BE2C (cell line): ENCODE data around the gene EIF3A.
"Not testable (repeated sequence)": the region's sequence is repeated elsewhere in the genome, so short reads cannot be mapped to it uniquely, and the experiment has no call there.

Source experiments
- DNase-seq: peaks from one replicate; pipeline ENCODE4 v3.0.0-alpha.2; 2020
- H3K27me3 ChIP-seq: fragments of 250-450 bp; sonication (Bioruptor Pico); 2 replicates; pipeline ENCODE4 v1.5.1; 2020; ENCODE audit warnings: mild to moderate bottlenecking
- H3K36me3 ChIP-seq: fragments of 250-450 bp; sonication (Bioruptor Pico); 2 replicates; pipeline ENCODE4 v1.5.1; 2020; ENCODE audit warnings: mild to moderate bottlenecking
- H3K4me1 ChIP-seq: fragments of 250-450 bp; sonication (Bioruptor Pico); 2 replicates; pipeline ENCODE4 v1.5.1; 2020
- H3K4me3 ChIP-seq: 2 replicates; pipeline ENCODE4 v1.5.1; 2011; ENCODE audit warnings: low read depth, low read length
- H3K9me3 ChIP-seq: fragments of 250-450 bp; sonication (Bioruptor Pico); 2 replicates; pipeline ENCODE4 v1.5.1; 2020
- CTCF ChIP-seq: IDR thresholded peaks from 2 replicates; pipeline ENCODE4 v1.5.1; 2012; ENCODE audit warnings: mild to moderate bottlenecking, low read depth, low read length

EIF3A gene

DNA sequence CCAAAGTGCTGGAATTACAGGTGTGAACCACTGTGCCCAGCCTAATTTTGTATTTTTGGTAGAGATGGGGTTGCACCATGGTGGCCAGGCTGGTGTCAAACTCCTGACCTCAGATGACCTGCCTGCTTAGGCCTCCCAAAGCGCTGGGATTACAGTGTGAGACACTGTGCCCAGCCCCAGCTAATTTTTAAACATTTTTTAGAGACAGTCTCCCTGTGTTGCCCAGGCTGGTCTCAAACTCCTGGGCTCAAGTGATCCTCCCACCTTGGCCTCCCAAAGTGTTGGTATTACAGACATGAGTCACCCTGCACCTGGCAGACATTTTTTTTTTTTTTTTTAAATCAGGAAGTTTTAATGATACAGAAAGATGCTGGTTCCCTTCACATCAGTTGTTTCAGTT is 38.8 kb upstream of the EIF3A start:
- no peaks in the 10 kb centered on the region for H3K27me3 ChIP-seq
- no peaks in the 10 kb centered on the region for H3K9me3 ChIP-seq
- DNase-seq = no peak
- H3K4me1 ChIP-seq = no peaks in the 10 kb centered on the region
- no peak overlapping the region for H3K4me3 ChIP-seq
- peaks cover 8% of the 10 kb centered on the region for H3K36me3 ChIP-seq
- TF ChIP-seq CTCF = no peak

DNA sequence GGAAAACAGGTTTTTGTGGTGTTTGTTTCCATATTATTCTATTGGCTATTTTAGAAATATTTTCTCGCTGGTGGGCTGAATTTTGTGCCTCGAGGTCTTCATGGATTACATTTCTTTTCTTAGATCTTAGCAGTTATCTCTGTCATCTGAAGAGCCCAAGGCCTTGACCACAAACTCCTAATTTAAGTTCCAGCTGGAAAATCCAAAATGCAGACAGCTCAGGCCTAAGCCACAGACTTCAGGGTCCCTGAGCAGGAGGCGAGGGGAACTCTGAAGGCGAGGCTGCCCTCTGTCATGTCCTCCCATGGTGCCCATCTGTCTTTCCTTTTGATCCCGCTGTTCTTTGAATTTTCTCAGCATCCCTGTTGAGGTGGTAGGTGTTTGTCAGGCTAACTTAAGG is 37.6 kb upstream of the EIF3A start:
- no peak for DNase-seq
- no peak overlapping the region for H3K4me3 ChIP-seq
- H3K9me3 ChIP-seq = no peaks in the 10 kb centered on the region
- no peaks in the 10 kb centered on the region for H3K4me1 ChIP-seq
- H3K27me3 ChIP-seq = no peaks in the 10 kb centered on the region
- H3K36me3 ChIP-seq = peaks cover 14% of the 10 kb centered on the region
- no peak for TF ChIP-seq CTCF

- TF ChIP-seq CTCF = no peak
- peaks cover 14% of the 10 kb centered on the region for H3K36me3 ChIP-seq
These were observed 35.8 kb upstream of the EIF3A start for GRCh38 chr10:119116326-119116951.

DNA sequence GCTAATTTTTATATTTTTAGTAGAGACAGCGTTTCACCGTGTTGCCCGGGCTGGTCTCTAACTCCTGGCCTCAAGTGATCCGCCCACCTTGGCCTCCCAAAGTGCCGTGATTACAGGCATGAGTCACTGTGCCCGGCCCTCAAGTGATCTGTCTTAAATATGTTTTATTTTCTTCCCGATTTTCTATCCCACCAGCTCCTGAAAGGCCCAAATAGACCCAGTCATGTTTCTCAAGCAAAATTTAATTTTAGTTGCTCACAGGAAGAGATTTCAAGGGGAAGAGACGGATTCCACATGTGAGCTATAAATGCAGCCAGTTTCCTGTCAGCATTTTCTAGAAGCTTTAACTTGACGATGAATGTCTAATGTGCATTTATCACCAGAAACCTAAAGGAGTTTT is 35.3 kb upstream of the EIF3A start:
- H3K27me3 ChIP-seq = no peaks in the 10 kb centered on the region
- H3K36me3 ChIP-seq = peaks cover 14% of the 10 kb centered on the region
- H3K4me3 ChIP-seq = no peak overlapping the region
- DNase-seq = no peak
- H3K4me1 ChIP-seq = no peaks in the 10 kb centered on the region
- H3K9me3 ChIP-seq = no peaks in the 10 kb centered on the region
- TF ChIP-seq CTCF = no peak

More at GRCh38 chr10:119116326-119116951, 35.8 kb upstream of the EIF3A start:
- DNase-seq = no peak
- Histone ChIP-seq H3K27me3 (no peaks in the 10 kb centered on the region), H3K9me3 (no peaks in the 10 kb centered on the region), H3K4me3 (no peak overlapping the region), H3K4me1 (no peaks in the 10 kb centered on the region)

DNA sequence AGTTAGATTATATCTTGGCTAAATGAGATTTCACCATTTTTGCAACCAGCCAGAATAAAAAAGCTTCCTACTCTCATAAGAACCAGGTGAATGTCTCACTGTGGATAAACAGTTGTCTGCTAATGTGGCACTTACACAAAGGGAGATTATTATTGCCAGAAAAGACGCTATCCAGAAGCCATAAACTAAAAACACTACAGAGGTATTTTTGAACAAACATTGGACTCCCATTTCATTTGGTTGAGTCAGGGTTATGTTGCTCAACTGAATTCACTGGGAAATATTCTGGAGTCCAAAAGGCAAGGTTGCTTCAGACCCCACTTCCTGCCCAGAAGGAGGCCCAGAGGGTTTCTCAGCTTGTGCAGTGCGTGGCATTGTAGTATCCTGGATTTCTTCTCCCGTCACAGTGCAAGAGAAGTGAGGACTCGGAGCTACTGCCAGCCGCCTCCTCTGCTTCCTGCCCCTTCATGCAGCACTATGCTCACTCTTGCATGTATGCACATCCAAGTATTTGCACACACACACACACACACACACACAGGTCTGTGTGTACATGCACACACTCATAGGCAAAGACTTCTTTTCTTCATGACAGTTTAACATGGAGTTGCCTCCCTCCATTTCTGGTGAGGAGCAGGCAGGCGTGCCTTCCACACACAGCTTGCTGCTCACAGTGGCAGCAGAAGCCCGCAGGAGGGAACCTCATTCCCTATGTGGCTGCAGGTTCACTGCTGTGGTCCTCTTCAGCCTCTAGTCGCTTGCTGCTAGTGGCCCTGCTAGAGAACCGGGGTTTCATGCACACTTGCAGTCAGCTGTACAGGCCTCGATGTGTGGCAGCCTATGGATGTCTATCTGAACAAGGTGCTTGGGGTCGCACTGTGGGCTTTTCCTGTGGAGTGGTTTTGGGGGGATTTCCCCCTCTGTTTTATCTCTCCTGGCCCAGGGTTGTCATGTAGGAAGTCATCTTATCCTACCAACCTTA is 33.4 kb upstream of the EIF3A start:
- no peak for TF ChIP-seq CTCF
- H3K36me3 ChIP-seq = peaks cover 9% of the 10 kb centered on the region
- H3K27me3 ChIP-seq = no peaks in the 10 kb centered on the region
- no peak for DNase-seq
- H3K4me3 ChIP-seq = no peak overlapping the region
- H3K4me1 ChIP-seq = no peaks in the 10 kb centered on the region
- no peaks in the 10 kb centered on the region for H3K9me3 ChIP-seq

GRCh38 chr10:119112056-119112455 is 31.4 kb upstream of the EIF3A start:
- H3K27me3 ChIP-seq = no peaks in the 10 kb centered on the region
- no peak for TF ChIP-seq CTCF
- H3K4me1 ChIP-seq = no peaks in the 10 kb centered on the region
- peaks cover 8% of the 10 kb centered on the region for H3K36me3 ChIP-seq
- DNase-seq = no peak
- H3K9me3 ChIP-seq = no peaks in the 10 kb centered on the region
- H3K4me3 ChIP-seq = no peak overlapping the region

- H3K4me1 ChIP-seq, H3K4me3 ChIP-seq, DNase-seq, H3K9me3 ChIP-seq, H3K36me3 ChIP-seq, H3K27me3 ChIP-seq: not testable (repeated sequence)
These were observed 27.2 kb upstream of the EIF3A start for GRCh38 chr10:119107771-119108170.

DNA sequence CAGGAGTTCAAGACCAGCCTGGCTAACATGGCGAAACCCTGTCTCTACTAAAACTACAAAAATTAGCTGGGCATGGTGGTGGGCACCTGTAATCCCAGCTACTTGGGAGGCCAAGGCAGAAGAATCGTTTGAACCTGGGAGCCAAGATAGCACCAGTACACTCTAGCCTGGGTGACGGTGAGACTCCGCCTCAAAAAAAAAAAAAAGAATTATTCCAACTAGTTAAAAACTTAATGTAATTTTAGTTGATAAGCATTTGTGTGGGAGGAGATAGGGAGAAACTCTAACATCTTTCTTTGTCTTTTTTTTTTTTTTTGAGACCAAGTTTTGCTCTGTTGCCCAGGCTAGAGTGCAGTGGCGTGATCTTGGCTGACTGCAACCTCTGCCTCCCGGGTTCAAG is 26.5 kb upstream of the EIF3A start:
- not testable (repeated sequence) for H3K9me3 ChIP-seq, H3K27me3 ChIP-seq, H3K4me1 ChIP-seq, H3K36me3 ChIP-seq, DNase-seq, H3K4me3 ChIP-seq

GRCh38 chr10:119105899-119106298 is 25.3 kb upstream of the EIF3A start:
- not testable (repeated sequence) for H3K4me3 ChIP-seq, DNase-seq, H3K4me1 ChIP-seq, H3K27me3 ChIP-seq, H3K9me3 ChIP-seq, H3K36me3 ChIP-seq
